LNCaP clone FGC (cell line): ENCODE data around the gene BABAM2.

ENCODE experiments used
- DNase-seq: peaks from one replicate; pipeline ENCODE4 v3.0.0-alpha.2; 2011; ENCODE audit warnings: low read depth
- H3K4me3 ChIP-seq: 2 replicates; pipeline ENCODE4 v1.5.1; 2011; ENCODE audit warnings: mild to moderate bottlenecking, low read depth, low read length, control low read depth
- TF ChIP-seq, protein P1 (sequence below): IDR thresholded peaks from 2 replicates; pipeline ENCODE4 v1.5.1; 2012; ENCODE audit warnings: mild to moderate bottlenecking; ENCODE audit not compliant: control insufficient read depth, insufficient read depth; ENCODE audit errors: extremely low read depth

Gene BABAM2

DNA sequence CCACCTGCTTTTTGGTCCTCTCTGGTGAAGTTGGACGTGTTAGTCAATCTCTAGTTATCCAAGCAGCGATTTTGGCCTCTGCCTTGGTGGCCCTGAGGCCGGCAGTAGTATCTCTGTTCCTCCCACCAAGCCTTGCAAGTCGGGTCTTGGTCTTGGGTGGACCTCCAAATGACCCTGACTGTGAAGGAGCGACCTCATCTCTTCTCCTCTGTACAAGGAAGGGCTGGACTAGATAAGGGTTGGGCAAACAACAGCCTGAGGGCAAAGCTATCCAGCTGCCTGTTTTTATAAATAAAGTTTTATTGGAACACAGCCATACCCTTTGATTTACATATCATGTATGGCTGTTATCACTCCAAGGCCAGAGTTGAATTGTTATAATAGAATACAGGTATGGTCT lies 427.5 kb downstream of the BABAM2 start:
- no peak for DNase-seq
- no peak overlapping the region for H3K4me3 ChIP-seq
- TF ChIP-seq, protein P1, sequence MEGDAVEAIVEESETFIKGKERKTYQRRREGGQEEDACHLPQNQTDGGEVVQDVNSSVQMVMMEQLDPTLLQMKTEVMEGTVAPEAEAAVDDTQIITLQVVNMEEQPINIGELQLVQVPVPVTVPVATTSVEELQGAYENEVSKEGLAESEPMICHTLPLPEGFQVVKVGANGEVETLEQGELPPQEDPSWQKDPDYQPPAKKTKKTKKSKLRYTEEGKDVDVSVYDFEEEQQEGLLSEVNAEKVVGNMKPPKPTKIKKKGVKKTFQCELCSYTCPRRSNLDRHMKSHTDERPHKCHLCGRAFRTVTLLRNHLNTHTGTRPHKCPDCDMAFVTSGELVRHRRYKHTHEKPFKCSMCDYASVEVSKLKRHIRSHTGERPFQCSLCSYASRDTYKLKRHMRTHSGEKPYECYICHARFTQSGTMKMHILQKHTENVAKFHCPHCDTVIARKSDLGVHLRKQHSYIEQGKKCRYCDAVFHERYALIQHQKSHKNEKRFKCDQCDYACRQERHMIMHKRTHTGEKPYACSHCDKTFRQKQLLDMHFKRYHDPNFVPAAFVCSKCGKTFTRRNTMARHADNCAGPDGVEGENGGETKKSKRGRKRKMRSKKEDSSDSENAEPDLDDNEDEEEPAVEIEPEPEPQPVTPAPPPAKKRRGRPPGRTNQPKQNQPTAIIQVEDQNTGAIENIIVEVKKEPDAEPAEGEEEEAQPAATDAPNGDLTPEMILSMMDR = no peak

DNA sequence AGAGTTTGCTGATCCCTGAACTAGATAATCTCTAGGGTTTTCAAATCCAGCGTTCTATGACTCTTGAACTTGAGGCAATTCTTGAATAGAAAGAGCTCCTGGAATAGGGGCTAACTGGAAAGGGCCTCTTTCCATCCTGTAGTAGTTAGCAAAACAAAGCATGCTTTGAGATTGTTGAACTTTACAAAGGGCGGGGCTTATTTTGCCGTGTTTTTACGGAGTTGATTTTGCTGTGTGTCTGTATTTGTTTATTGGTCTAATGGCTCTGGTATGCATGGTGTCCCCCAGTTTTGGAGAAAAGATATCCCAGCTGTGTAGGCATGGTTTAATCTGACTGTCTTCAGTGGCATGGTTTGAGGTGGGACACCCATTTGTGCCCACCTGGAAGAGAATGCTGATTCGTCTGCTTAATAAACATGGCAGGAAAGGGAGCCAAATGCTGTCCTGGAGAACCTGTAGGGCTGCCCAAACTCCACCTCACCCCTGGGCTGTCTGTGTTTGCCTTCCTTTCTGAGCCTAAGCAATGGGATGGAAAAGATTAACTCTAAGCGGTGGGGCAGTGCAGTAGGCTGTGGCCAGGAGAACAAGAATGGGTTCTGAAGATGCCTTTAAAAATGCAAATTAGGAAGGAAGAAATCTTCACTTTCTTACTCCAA lies 428.1 kb downstream of the BABAM2 start:
- TF ChIP-seq, protein P1 = no peak
- no peak overlapping the region for H3K4me3 ChIP-seq
- no peak for DNase-seq

DNA sequence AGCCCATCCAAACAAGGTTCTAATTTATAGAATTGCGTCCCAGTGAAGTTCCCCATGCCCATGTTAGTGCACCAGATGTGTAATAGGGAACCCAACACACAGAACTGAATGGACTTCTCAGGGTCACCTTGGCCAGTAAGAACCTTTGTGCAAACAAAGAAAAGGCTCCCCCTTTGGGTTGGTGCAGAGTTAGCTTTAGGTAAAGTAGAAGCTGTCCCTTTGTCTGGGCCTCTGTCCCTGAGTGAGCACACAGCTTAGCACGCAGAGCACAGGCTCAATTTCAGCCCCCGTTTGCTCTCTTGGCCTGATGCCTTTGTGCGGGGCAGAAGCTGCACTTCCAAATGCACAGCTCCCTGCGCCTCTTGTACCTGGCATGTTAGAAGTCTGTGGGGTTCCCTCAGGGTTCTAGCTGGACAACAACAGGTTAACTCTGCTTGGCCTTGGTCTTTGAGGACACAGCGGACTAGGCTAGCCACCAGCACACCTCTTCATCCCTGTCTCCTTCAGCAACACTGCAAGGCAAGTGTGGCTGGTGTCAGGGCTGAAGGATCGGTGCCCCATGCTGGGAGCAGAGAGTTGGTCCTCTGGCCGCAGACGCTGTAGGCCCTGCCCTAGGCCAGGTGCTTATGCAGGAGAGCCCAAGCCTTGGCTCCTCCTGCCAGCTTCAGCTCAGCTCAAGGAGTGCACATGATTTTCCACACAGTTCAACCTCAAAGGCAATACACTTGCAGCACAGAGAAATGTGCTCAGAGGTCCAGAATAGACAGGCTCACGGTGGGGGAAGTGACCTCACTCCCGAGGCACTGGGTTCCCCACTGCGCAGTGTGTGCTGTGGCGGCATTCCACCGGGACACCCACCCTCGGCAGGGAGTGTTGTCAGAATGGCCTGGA lies 428.8 kb downstream of the BABAM2 start:
- no peak for DNase-seq
- TF ChIP-seq, protein P1 = no peak
- H3K4me3 ChIP-seq = no peak overlapping the region

DNA sequence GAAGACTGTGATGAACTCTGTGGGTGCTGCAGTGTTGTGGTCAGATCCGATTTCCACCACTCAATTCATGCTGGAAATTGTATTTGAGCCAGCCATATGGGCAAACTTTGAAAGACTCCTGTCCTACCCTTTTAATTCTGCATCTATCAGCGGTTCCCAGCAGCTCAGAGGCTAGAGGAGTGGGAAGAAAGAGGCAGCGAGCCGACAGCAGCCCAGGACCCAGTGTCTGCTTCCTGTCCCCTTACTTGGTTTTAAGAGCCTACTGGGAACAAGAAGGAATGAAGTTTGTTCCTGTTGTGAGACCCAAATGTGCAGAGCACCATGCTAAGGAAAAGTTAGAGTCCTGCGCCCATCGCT lies 429.5 kb downstream of the BABAM2 start:
- no peak for DNase-seq
- TF ChIP-seq, protein P1 = no peak
- no peak overlapping the region for H3K4me3 ChIP-seq

DNA sequence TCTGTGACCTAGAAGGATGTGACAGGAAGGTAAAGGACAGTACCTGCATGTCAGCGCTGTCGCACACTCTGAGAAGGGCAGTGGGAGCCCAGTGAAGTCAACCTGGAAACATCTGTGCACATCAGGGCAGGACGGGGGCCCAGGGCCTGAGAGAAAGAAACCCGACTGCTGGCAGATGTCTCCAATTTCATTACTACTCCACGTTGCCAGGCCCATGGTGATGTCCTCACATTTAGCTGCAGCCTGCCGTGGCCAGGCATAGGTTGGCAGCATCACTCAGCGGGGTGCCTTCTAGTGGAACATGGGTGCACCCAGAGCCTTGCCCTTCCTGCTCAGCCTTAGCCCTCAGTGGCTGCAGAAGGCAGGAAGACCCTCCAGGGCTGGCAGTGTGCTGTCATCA lies 429.8 kb downstream of the BABAM2 start:
- DNase-seq = no peak
- TF ChIP-seq, protein P1 = no peak

DNA sequence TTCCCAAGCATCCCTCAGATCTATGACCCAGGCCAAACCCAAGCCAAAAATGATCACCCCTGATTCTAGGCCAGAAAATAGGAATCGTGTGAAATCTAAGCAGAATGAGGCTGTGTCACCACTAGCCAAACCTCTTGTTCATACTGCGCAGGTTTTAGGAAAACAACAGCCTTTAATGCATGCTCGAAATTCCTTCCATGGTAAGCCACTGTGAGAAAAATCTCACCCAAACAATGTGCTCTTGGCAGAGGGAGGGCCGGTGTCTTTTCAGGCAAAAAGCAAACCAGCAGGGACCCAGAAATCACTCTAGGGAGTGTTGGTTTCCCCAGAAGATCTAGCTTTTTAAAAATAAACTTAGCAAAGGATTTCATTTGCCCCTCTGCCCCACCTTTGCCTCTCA lies 430.9 kb downstream of the BABAM2 start:
- H3K4me3 ChIP-seq = no peak overlapping the region
- DNase-seq = no peak
- TF ChIP-seq, protein P1 = no peak

More for the DNA sequence above, 429.8 kb downstream of the BABAM2 start:
- H3K4me3 ChIP-seq = no peak overlapping the region

DNA sequence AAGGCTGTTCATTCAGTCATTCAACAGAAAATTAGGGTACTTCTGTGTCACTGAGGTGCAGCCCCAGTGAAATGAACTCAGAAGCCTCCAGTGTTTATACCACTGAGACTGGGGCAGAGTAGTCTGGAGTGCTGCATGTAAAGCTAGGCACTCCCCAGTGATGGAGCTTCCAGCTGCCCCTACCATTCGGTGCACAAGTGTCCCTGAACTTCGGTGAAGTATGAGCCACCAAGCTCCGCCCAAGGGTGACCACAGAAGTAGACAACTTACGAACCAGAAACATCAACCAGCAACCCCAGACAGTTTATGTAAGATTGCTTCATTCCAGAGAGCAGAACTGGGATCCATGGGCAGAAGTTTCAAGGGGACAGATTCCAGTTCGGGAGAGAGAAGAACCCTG lies 431.5 kb downstream of the BABAM2 start:
- no peak overlapping the region for H3K4me3 ChIP-seq
- no peak for DNase-seq
- TF ChIP-seq, protein P1 = no peak
